Kidney epithelial cell (primary cell): Measurements from ENCODE around the gene LGALS8. TPM values are rescaled to one million over a fixed set of nuclear protein-coding genes. Genes with fewer than 3 reads are reported as not detected.

Source experiments
- DNase-seq: peaks from one replicate; pipeline ENCODE4 v3.0.0-alpha.2; 2010; ENCODE audit warnings: low read depth
- H3K27me3 ChIP-seq: 2 replicates; pipeline ENCODE4 v1.6.0; 2011; ENCODE audit warnings: low read length; ENCODE audit not compliant: control insufficient read depth, insufficient read depth
- H3K36me3 ChIP-seq: 2 replicates; pipeline ENCODE4 v1.5.1; 2011; ENCODE audit warnings: low read length; ENCODE audit not compliant: control insufficient read depth, insufficient read depth
- H3K4me3 ChIP-seq: 2 replicates; pipeline ENCODE4 v1.5.1; 2011; ENCODE audit warnings: low read depth, mild to moderate bottlenecking, control low read depth, low read length
- CTCF ChIP-seq: IDR thresholded peaks from 2 replicates; pipeline ENCODE4 v1.5.1; 2011; ENCODE audit warnings: mild to moderate bottlenecking, moderate library complexity, low read length, control low read depth, inconsistent platforms; ENCODE audit not compliant: insufficient read depth, poor library complexity, severe bottlenecking
- total RNA-seq: library from RNA; depleted of rRNA; stranded (reverse); fragments of >200 nt; gene quantifications from 2 replicates; pipeline ENCODE4 v1.2.3, GENCODE V29; 2015

LGALS8 gene
- total RNA-seq, 1 donor from 2014 or later: 53.6 TPM

- H3K36me3 ChIP-seq: no peaks in the 10 kb centered on the region
- no peak for TF ChIP-seq CTCF
- H3K4me3 ChIP-seq: no peak overlapping the region
- DNase-seq: no peak
- H3K27me3 ChIP-seq: no peaks in the 10 kb centered on the region
Observed at GRCh38 chr1:236602171-236602570, 78.4 kb downstream of the LGALS8 start.

Other genes starting within 250 kb of the LGALS8 start
- gene ERO1B, start 242.0 kb upstream of the LGALS8 start, total RNA-seq: 4.5 and 11.9 TPM in 2 replicates
- gene EDARADD, start 129.7 kb upstream of the LGALS8 start, total RNA-seq: 4.2 and 4.7 TPM in 2 replicates
- 27.4 and 31.0 TPM in 2 replicates for gene HEATR1, start 80.5 kb downstream of the LGALS8 start, total RNA-seq
- gene ACTN2, start 162.5 kb downstream of the LGALS8 start, total RNA-seq: 0.17 and 0.48 TPM in 2 replicates